GM18520 (cell line): Measurements from ENCODE around the gene FAM209A.
"Not testable (repeated sequence)": the region's sequence is repeated elsewhere in the genome, so short reads cannot be mapped to it uniquely, and the experiment has no call there.

ENCODE experiments used
- ATAC-seq: cut with Tn5 transposase; IDR thresholded peaks from one replicate; pipeline ENCODE4 v1.9.1; 2021; ENCODE audit not compliant: unreplicated experiment

The FAM209A gene, protein sequence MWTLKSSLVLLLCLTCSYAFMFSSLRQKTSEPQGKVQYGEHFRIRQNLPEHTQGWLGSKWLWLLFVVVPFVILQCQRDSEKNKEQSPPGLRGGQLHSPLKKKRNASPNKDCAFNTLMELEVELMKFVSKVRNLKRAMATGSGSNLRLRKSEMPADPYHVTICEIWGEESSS

DNA sequence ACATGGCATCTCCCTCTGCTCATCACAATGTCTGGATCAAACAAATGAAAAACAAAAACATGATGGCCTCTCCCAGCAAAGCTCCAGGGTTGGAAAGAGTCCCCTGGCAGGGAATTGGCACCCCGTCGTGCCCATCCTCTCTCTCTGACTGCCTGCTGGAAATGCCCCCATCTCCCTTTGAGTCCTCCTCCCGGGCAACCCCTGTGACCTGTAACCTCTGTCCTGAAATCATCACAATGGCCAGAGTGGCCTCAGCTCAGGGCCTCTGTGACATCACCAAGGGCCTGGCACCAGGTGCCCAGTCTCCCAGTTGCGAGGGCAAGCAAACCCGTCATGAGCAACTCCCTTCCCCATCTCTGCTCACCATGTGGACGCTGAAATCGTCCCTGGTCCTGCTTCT, at the start of gene FAM209A:
Gene FAM209A (plus strand): TSS at position 301 of the 400 bp plus-strand sequence. CDS start 65 bp downstream, at position 366.
- not testable (repeated sequence) for ATAC-seq

DNA sequence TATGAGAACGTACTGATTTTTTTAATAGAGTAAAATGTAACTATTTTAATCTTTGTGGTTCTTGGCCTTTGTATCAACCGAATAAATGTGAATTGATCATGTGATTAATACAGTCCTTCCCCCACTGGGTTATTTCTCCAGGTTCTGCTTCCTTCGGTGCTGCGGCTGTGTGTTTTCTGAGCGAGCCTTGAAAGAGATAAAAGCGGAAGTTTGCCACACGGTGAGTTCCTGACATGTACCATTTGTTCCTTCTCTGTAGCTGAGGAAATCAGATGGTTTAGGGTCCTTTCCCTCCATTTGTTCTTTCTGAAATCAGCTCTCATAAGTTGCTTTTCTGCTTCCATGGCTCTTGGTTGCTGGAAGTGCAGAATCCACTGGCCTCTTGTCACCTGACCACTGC, 40.6 kb upstream of the FAM209A start:
- no peak for ATAC-seq

DNA sequence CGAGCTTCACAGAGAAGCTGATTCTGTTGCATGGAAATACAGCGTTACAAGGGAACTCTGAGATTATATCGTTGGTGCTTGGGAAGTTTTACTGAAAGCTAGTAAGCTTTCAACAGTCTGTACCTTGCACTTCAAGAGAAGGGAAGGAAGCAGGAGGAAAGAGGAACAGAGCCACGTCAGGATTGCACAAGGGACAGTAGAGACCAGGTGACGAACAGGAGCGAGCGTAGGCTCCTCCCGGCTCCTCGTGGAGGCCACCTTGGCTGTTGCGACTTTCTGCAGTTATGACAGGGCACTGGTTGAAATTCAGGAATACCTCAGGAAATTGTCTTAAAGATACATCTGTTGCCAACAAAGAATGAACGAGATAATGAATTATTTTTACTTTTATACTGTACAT, 37.3 kb upstream of the FAM209A start:
- no peak for ATAC-seq

DNA sequence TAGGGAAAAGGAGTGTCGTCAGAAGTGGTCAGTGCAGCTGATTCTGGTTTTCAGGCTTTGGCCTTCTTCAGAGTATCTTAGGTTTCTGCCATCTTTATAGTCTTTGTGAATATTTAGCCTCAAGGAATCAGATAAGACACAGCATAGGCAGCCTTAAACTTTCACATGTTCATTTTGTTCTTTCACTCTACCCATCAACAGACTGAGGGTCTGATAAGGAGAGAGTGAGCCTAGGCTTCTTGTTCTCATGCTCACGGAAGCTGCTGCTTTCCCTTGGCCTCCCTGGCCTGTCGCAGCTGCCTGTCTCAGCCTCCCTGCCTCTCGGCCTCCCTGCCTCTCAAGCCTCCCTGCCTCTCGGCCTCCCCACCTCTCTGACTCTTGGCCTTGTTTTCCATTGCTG, 36.0 kb upstream of the FAM209A start:
- no peak for ATAC-seq

DNA sequence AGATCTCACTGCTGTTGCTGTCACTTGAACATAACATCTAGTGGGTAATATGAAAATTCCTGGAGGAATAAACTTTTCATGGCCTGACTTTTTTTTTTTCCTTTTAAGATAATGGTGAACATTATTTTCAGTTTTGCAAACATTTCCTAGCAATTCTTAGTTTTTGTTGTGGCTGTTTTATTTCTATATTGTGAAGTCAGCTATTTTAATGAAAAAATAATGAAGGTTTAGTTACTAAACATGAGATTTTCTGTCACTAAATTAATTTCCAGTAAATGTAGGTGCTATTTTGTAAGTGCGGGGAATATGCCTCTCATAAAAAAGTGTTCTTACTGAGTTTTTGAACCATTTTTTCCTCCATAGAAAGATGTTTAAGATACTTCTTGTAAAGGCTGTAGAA, 23.4 kb upstream of the FAM209A start:
- ATAC-seq = no peak

DNA sequence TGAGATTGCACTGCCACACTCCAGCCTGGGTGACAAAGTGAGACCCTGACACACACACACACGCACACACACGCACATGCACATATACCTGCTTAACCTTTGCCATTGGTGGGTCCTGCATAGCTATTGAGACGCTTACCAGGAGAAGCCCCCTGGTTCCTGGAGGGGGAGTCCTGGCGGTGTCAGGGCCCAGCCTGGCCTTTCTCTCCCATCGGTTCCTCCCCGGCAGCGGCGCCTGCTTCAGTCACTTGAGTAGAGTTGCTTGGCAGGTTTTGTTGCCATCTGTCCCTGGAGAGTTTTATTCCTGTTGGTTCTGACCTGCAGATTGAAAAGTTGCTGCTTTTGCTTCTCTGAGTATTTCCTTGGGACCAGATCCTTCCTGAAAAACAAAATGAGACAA, 20.6 kb upstream of the FAM209A start:
- no peak for ATAC-seq

DNA sequence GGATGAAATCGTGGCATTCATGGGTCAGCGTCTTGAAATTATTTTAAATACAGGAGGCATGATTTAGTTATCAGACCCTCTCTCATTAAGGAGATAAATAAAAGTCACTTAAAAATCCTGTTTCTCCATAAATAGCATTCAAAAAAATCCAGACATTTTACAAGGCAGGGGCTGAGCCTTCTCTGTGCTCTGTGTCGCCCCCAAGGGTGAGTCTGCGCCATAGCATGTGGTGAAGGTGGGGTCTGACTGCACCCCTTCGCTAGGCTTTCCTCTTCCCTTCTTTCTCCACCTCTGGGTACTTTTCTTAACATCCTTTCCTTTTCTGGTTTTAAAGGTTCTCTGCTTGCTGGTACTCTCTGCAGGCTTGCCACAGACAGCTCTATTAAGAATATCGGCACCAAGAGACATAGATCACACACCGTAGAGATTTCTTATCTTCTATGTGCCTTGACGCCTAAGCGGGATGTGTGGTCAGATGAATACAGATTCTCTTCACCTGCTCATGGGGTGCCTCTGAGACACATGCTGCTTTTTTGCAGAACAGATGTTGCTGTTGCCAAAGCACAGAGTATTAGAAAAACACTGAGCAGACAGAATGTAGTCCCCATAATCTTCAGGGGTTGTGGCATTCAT, 20.1 kb upstream of the FAM209A start:
- ATAC-seq = no peak

DNA sequence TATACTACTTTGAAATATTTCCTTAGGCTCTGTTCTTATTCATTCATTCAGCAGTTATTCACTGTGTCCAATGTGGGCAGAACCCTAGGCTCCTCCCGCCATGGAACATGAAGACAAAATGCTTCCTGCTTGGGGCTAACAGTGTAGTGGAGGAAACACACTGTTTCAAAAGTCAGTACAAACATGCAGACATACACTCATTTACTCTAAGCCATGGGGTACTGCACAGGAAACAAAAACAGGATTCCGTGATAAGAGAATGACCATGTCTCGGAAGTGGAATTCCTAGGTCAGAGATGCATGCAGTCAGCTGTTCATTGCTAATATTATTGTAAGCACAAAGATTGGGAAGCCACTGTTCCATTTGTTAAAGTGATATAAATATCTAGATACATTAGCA, 18.4 kb upstream of the FAM209A start:
- ATAC-seq = no peak

DNA sequence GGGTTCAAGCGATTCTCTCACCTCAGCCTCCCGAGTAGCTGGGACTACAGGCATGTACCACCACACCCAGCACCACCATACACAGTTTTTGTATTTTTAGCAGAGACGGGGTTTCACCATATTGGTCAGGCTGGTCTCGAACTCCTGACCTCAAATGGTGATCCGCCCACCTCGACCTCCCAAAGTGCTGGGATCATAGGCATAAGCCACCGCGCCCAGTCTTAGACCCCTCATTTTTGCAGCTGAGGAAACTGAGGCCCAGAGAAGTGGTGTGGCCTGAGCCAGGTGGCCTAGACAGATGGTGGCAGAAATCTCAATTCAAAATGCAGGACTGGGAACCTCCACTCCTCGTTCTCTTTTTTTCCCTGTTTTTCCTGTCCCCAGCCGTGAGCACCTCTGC, 12.6 kb upstream of the FAM209A start:
- ATAC-seq = no peak

DNA sequence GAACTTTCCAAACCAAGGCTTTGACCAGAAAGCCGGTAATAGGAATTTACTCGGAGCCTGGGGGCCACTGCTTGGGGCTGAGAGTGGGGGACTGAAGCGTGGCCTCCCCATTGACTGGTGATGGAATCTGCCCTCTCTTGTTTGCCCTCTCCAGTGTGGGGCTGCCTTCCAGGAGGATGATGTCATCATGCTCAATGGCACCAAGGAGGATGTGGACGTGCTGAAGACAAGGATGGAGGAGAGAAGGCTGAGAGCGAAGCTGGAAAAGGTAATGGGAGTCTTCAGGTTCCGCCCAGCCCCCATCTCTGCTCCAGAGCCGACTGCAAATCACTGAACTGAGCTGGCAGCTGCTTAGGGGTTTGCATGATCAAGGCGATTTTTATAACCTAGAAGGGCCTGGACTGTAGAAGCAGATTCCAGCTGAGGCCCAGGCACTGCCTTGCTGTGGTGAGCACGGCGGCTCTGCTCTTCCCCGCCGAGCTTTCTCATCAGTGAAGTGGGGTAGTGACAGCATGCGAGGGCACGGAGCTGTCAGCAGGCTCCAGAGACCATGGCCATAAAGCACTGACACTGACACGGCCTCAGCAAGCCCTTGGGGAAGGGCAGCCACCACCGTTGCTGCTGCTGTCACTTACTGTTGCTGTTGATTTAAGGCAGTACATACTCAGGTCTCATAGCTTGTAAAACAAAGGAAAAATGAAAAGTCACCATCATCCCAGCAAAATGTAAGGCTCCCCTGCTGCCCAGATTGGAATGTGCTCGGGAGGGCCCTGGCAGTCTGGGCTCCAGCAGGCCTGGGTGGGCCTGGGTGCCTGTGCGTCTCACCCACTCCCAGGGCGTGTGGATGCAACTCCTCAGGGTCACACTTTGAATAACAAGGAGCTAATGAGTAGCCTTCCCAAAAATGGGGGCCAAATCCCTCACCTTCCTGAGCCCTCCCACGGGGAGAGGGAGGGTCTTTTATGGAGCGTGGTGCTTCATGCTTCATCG, 11.1 kb upstream of the FAM209A start:
- no peak for ATAC-seq

DNA sequence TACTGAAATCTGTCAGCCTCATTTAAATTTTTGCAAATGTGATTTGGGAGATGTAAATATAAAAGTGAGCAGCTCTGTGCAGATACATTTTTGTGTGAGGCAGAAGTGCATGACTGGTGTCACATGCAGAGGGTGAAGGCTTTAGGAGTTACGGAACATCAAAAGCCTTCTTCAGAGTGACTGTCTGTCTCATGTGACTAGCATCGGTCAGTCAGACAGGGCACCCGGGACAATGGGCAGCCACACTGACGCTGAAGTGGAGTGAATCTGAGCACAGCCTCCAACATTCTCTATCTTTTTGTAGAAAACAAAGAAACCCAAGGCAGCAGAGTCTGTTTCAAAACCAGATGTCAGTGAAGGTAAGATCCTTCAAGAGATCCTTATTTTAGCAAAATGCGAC, 7.9 kb upstream of the FAM209A start:
- ATAC-seq = no peak

DNA sequence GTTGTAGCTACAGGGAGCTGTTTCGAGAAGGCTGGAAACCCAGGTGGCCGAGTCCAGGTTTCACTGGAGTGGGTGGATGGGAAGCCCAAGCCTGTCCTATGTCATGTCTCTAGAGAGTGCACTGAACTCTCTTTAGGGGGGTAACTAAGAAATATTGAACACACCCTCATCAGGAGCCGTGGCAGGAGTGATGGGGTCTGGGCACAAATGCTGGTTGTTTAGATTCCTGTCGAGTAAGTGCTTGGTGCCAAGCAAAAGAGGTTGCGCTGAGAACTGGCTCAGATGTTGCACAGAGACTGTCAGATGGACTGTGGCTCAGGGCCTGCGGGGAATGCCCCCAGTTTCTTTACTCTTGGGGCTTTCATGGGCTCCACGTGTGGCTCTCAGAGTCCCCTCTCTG, 7.3 kb upstream of the FAM209A start:
- no peak for ATAC-seq

DNA sequence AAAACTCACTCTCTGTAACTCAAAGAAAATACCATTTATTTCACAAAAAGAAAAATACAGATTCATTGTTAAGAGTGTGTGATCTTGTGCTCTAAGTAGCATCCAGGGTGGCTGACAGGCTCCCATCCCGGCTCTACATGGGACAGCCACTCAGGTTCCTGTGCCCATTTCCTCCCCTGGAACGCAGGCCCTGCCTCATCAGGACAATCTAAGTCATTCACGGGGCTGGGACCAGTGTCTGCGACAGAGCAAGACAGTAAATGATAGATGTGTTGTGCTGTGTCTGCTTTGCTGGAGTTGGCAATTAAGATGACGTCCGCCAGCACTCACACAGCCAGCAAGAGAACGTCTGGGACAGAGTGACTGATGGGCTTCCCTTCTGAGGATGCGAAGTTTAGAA, 6.9 kb upstream of the FAM209A start:
- ATAC-seq = no peak

DNA sequence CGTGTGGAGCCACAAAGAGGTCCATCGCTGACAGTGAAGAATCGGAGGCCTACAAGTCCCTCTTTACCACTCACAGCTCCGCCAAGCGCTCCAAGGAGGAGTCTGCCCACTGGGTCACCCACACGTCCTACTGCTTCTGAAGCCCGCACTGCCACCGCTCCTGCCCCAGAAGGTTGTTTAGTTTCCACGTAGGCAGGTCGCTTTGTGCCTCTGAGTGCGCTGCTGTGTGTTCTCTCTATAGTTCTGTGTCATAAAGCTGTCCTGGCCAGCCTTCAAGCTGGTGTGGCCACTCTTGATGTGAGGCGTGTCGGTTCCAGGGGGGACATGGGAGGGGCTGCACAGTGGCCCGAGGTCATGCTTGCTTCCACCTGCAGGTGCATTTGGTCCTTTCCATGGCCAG, 6.4 kb upstream of the FAM209A start:
- ATAC-seq = no peak

DNA sequence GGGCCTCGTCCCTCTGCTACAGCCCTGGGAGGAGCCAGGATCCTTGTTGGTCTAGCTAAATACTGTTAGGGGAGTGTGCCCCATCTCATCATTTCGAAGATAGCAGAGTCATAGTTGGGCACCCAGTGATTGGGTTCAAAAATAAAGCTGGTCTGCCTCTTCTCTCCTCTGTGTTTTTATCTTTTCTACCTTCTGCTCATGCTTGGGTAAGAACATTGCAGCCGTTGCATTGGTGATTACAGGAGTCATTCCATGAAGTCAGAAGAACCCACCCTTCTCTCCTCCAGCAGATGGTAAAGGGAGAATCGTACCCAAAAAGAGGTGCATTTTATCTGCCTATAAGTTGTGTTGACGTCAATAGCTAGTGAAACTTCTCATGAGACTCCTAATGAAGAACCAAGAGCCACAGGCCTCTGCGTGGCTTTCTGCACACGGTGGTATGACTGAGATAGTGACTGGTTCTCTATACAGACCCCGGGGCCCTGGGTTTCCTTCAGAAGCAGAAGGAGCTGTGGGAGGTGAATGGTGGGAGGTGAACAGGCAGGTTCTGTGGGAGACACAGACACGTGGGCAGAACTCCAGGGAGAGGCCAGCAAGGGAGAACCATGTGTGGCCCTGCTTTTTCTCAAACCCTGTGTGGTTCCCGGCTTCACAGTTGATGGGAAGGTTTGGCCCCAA, 5.7 kb upstream of the FAM209A start:
- no peak for ATAC-seq

DNA sequence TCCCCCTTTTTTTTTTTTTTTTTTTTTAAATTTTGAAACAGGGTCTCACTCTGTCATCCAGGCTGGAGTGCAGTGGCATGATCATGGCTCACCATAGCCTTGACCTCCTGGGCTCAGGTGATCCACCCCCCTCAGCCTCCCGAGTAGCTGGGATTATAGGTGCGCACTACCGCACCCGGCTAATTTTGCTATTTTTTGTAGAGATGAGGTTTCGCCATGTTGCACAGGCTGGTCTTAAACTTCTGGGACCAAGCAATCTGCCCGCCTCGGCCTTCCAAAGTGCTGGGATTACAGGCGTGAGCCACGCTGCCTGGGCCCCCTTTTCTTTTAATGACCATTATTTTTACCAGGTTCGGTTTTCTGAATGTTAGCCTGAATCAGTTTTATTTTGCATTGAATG, 5.0 kb upstream of the FAM209A start:
- no peak for ATAC-seq

DNA sequence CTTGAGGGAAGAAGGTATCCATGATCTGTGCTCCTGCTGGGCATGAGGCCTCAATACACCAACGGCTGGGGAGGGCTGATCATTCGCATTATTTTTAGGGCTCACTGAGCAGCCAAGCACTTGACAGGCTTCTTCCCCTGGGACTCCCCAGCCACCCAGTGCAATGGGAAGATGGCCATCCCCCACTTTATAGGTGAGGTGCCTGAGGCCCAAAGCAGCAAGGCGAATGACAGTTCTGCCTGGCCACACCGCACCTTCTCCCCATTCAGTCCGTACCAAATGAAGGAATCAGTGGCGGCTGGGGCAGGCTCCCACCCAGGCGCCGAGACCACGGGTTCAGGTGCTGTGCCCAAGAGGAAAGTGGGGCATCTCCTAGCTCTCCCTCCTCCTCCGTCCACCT, 4.4 kb upstream of the FAM209A start:
- no peak for ATAC-seq

DNA sequence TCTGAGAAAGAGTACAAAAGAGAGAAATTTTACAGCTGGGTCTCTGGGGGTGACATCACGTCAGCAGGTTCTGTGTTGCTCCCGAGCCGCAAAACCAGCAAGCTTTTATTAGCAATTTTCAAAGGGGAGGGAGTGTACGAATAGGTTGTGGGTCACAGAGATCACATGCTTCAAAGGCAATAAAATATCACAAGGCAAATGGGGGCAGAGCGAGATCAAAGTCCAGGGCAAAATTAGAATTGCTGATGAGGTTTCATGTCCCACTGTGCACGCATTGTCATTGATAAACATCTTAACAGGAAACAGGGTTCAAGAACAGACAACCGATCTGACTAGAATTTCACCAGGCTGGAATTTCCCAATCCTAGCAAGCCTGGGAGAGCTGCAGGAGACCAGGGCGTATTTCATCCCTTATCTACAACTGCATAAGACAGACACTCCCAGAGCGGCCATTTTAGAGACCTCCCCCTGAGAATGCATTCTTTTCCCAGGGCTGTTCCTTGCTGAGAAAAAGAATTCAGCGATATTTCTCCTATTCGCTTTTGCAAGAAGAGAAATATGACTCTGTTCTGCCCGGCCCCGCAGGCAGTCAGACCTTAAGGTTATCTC, 3.7 kb upstream of the FAM209A start:
- ATAC-seq = not testable (repeated sequence)

DNA sequence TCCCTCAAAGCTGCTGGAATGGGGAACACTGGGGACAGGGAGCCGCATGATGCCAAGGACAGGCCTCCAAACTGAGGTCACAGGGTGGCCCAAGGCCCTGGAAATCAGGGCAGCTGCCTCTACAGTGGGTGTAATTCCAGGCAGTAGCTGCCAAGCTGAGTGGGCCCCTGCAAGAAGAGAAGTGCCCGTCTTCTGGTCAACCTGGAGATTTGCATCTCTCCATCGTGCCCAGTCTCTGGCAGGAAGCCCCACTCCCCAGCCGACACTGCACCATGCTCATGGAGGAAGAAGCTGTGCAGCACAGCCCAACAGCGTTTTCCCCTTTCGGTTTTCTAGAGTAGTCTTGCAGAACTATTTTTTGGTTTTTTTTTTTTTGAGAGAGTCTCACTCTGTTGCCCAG, 2.2 kb upstream of the FAM209A start:
- no peak for ATAC-seq

DNA sequence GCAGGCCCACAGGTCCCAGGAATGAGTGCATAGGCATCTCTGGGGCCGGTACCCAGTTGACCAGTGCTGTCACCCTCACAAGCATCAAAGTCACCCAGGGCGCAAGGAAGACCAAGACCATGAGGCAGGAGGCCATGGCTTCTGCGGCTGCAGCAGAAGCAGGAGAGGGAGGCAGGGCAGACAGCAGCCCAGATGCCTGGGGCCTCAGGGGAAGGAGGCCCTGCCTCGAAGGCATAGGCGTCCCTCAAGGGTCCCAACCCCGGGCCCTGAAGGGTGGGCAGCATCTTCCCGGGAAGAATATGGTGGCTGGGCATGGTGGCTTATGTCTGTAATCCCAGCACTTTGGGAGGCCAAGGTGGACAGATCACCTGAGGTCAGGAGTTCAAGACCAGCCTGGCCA, 3.0 kb downstream of the FAM209A start:
- no peak for ATAC-seq

DNA sequence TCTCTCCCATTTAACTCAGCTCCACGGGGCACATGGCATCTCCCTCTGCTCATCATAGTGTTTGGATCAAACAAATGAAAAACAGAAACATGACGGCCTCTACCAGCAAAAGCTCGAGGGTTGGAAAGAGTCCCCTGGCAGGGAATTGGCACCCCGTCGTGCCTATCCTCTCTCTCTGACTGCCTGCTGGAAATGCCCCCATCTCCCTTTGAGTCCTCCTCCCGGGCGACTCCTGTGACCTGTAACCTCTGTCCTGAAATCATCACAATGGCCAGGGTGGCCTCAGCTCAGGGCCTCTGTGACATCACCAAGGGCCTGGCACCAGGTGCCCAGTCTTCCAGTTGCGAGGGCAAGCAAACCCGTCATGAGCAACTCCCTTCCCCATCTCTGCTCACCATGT, 8.4 kb downstream of the FAM209A start, which contains the start of gene FAM209B:
Gene FAM209B (plus strand): TSS at position 301 of the 400 bp plus-strand sequence. CDS start 96 bp downstream, at position 397.
- ATAC-seq = not testable (repeated sequence)
